HepG2 (cell line): ENCODE data around the gene HSD17B2. TPM values are rescaled to one million over a fixed set of nuclear protein-coding genes. Genes with fewer than 3 reads are reported as not detected.

Experiments
- CEBPG ChIP-seq: IDR thresholded peaks from 2 replicates; pipeline ENCODE4 v1.6.1; 2016
- CREM ChIP-seq, 2 experiments: sonication (generic) in 1 of 2; formaldehyde crosslinking in 1 of 2; IDR thresholded peaks; 2 replicates each; pipeline versions ENCODE4 v1.4.0 to v1.6.1; 2016 to 2020; ENCODE audit warnings: antibody characterized with exemption in 1 of 2, mild to moderate bottlenecking in 1 of 2, missing genetic modification reagents in 1 of 2
- DR1 ChIP-seq: sonication (generic); formaldehyde crosslinking; IDR thresholded peaks from 2 replicates; pipeline ENCODE4 v1.8.0; 2021; ENCODE audit warnings: mild to moderate bottlenecking, missing genetic modification reagents, inconsistent platforms
- FOXK2 ChIP-seq: fragments of 450-650 bp; IDR thresholded peaks from 2 replicates; pipeline ENCODE4 v1.6.1; 2016
- JUN ChIP-seq: sonication (generic); formaldehyde crosslinking; IDR thresholded peaks from 2 replicates; pipeline ENCODE4 v1.4.0; 2020; ENCODE audit warnings: mild to moderate bottlenecking, missing genetic modification reagents
- MTF1 ChIP-seq: sonication (generic); formaldehyde crosslinking; IDR thresholded peaks from 2 replicates; pipeline ENCODE4 v1.5.0; 2020; ENCODE audit warnings: missing genetic modification reagents
- NAIF1 ChIP-seq: sonication (generic); formaldehyde crosslinking; IDR thresholded peaks from 2 replicates; pipeline ENCODE4 v1.5.0; 2020; ENCODE audit warnings: mild to moderate bottlenecking, missing genetic modification reagents, borderline replicate concordance
- NONO ChIP-seq, 2 experiments: fragments of 450-650 bp in 1 of 2; sonication (generic) in 1 of 2; formaldehyde crosslinking in 1 of 2; IDR thresholded peaks in 1 of 2; conservative IDR thresholded peaks in 1 of 2; 2 replicates each; pipeline versions ENCODE4 v1.6.1 to v1.8.0; 2017 to 2022; ENCODE audit warnings: mild to moderate bottlenecking in 1 of 2, missing genetic modification reagents in 1 of 2, moderate library complexity in 1 of 2
- POLR2G ChIP-seq: fragments of 200-400 bp; formaldehyde crosslinking; IDR thresholded peaks from 2 replicates; pipeline ENCODE4 v1.6.1; 2018; ENCODE audit warnings: mild to moderate bottlenecking, low read depth, low read length, moderate library complexity
- PTBP1 ChIP-seq: fragments of 200-400 bp; formaldehyde crosslinking; IDR thresholded peaks from 2 replicates; pipeline ENCODE4 v1.6.1; 2018; ENCODE audit warnings: low read length, low read depth; ENCODE audit not compliant: poor library complexity, severe bottlenecking
- RFX1 ChIP-seq: fragments of 450-650 bp; IDR thresholded peaks from 2 replicates; pipeline ENCODE4 v1.6.1; 2017
- SIX4 ChIP-seq: sonication (generic); formaldehyde crosslinking; IDR thresholded peaks from 2 replicates; pipeline ENCODE4 v1.4.0; 2020; ENCODE audit warnings: missing genetic modification reagents
- ZKSCAN8 ChIP-seq: IDR thresholded peaks from 2 replicates; pipeline ENCODE4 v1.6.1; 2016; ENCODE audit warnings: borderline replicate concordance, missing genetic modification reagents, missing compliant biosample characterization
- ZNF335 ChIP-seq: sonication (generic); formaldehyde crosslinking; IDR thresholded peaks from 2 replicates; pipeline ENCODE4 v1.4.0; 2020; ENCODE audit warnings: missing genetic modification reagents
- ZNF773 ChIP-seq: sonication (generic); formaldehyde crosslinking; IDR thresholded peaks from 2 replicates; pipeline ENCODE4 v1.4.0; 2020; ENCODE audit warnings: missing genetic modification reagents, borderline replicate concordance
- polyA plus RNA-seq, 8 experiments: library from polyadenylated mRNA; depleted of rRNA in 3 of 8; stranded (reverse) in 7 of 8; unstranded in 1 of 8; fragments of >200 nt; fragmentation: Illumina TruSeq in 4 of 8; extraction: Trizol in 4 of 8; gene quantifications; 2 replicates each; pipeline versions ENCODE4 v1.2.1 to v1.2.3, GENCODE V29; 2011 to 2016; ENCODE audit warnings: low read depth in 4 of 8, missing spikeins in 1 of 8, mixed read lengths in 1 of 8; ENCODE audit not compliant: insufficient read depth in 1 of 8
- total RNA-seq, 5 experiments: library from RNA; depleted of rRNA; stranded (reverse); fragments of >200 nt; fragmentation: Illumina TruSeq; extraction: Trizol; gene quantifications; 2 replicates each; pipeline ENCODE4 v1.2.3, GENCODE V29; 2016; ENCODE audit warnings: low read depth in 1 of 5
- TF ChIP-seq, protein P1 (sequence below): sonication (generic); formaldehyde crosslinking; conservative IDR thresholded peaks from 2 replicates; pipeline ENCODE4 v1.4.0; 2020; ENCODE audit warnings: missing genetic modification reagents
- TF ChIP-seq, protein P2 (sequence below): sonication (generic); formaldehyde crosslinking; IDR thresholded peaks from one replicate; pipeline ENCODE4 v1.5.1; 2020; ENCODE audit warnings: mild to moderate bottlenecking, missing genetic modification reagents; ENCODE audit errors: not compliant biosample characterization
- TF ChIP-seq, protein P3 (sequence below): sonication (generic); formaldehyde crosslinking; IDR thresholded peaks from 2 replicates; pipeline ENCODE4 v1.4.0; 2020; ENCODE audit warnings: missing genetic modification reagents
- TF ChIP-seq, protein P4 (sequence below): sonication (generic); formaldehyde crosslinking; IDR thresholded peaks from 2 replicates; pipeline ENCODE4 v1.4.0; 2020; ENCODE audit warnings: missing genetic modification reagents, borderline replicate concordance

Gene HSD17B2
- total and polyA plus RNA-seq, 2 of the 13 experiments (the other 11 are each of a cell fraction or from before 2014, with no cell fraction given): 26.3 to 69.3 TPM

DNA sequence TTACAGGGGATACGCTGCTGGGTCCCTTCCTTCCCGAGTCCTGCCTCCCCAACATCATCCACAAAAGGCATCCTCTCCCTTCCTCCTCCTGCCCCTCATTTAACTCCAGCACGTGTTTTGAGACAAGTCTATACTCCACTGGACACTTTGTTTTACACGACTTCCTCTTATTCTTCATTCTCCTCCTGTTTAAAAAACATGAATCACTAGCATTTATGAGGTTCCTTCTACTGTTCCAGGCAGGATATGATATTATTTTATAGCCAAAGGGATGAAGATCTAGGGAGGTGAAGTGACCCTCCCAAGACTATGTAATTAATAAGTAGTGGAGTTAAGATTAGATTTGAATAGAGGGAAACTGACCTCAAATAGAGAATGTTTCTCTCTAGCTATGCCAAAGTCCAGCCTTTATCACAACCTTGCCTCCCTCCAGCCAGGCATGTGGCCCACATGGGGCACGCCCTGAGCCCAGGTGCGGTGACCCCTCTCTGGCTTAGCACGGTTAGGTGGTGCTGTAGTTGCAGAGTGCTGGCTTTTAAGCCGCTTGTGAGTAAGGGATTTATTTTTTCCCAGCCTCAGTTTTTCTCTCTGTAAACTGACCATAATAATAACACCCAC lies 1.3 kb upstream of the HSD17B2 start (continued):
- 0 out of 2 replicates have a peak, but pooled peaks have one; percentile 5 for TF ChIP-seq CEBPG (CRISPR knock-in tag)
- TF ChIP-seq, protein P1, sequence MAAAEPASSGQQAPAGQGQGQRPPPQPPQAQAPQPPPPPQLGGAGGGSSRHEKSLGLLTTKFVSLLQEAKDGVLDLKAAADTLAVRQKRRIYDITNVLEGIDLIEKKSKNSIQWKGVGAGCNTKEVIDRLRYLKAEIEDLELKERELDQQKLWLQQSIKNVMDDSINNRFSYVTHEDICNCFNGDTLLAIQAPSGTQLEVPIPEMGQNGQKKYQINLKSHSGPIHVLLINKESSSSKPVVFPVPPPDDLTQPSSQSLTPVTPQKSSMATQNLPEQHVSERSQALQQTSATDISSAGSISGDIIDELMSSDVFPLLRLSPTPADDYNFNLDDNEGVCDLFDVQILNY (CRISPR knock-in tag): no peak
- TF ChIP-seq CREM (IDR thresholded peaks at IDR 0.05): no peak
- TF ChIP-seq CREM (CRISPR knock-in tag; IDR thresholded peaks at IDR 0.05): no peak
- TF ChIP-seq ZNF773 (CRISPR knock-in tag): no peak
- TF ChIP-seq ZKSCAN8 (CRISPR knock-in tag): no peak
- no peak for TF ChIP-seq SIX4 (CRISPR knock-in tag)
- TF ChIP-seq, protein P2, sequence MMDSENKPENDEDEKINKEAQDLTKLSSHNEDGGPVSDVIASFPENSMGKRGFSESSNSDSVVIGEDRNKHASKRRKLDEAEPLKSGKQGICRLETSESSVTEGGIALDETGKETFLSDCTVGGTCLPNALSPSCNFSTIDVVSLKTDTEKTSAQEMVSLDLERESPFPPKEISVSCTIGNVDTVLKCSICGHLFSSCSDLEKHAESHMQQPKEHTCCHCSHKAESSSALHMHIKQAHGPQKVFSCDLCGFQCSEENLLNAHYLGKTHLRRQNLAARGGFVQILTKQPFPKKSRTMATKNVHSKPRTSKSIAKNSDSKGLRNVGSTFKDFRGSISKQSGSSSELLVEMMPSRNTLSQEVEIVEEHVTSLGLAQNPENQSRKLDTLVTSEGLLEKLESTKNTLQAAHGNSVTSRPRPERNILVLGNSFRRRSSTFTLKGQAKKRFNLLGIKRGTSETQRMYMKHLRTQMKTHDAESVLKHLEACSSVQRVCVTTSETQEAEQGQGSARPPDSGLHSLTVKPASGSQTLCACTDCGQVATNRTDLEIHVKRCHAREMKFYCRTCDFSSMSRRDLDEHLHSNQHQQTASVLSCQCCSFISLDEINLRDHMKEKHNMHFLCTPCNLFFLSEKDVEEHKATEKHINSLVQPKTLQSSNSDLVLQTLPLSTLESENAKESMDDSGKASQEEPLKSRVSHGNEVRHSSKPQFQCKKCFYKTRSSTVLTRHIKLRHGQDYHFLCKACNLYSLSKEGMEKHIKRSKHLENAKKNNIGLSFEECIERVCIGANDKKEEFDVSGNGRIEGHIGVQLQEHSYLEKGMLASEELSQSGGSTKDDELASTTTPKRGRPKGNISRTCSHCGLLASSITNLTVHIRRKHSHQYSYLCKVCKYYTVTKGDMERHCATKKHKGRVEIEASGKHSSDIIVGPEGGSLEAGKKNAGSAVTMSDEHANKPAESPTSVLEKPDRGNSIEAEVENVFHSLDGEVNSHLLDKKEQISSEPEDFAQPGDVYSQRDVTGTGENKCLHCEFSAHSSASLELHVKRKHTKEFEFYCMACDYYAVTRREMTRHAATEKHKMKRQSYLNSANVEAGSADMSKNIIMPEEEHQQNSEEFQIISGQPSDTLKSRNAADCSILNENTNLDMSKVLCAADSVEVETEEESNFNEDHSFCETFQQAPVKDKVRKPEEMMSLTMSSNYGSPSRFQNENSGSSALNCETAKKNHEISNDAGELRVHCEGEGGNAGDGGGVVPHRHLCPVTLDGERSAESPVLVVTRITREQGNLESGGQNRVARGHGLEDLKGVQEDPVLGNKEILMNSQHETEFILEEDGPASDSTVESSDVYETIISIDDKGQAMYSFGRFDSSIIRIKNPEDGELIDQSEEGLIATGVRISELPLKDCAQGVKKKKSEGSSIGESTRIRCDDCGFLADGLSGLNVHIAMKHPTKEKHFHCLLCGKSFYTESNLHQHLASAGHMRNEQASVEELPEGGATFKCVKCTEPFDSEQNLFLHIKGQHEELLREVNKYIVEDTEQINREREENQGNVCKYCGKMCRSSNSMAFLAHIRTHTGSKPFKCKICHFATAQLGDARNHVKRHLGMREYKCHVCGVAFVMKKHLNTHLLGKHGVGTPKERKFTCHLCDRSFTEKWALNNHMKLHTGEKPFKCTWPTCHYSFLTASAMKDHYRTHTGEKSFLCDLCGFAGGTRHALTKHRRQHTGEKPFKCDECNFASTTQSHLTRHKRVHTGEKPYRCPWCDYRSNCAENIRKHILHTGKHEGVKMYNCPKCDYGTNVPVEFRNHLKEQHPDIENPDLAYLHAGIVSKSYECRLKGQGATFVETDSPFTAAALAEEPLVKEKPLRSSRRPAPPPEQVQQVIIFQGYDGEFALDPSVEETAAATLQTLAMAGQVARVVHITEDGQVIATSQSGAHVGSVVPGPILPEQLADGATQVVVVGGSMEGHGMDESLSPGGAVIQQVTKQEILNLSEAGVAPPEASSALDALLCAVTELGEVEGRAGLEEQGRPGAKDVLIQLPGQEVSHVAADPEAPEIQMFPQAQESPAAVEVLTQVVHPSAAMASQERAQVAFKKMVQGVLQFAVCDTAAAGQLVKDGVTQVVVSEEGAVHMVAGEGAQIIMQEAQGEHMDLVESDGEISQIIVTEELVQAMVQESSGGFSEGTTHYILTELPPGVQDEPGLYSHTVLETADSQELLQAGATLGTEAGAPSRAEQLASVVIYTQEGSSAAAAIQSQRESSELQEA (CRISPR knock-in tag): no peak
- TF ChIP-seq POLR2G: no peak
- no peak for TF ChIP-seq FOXK2
- TF ChIP-seq, protein P3, sequence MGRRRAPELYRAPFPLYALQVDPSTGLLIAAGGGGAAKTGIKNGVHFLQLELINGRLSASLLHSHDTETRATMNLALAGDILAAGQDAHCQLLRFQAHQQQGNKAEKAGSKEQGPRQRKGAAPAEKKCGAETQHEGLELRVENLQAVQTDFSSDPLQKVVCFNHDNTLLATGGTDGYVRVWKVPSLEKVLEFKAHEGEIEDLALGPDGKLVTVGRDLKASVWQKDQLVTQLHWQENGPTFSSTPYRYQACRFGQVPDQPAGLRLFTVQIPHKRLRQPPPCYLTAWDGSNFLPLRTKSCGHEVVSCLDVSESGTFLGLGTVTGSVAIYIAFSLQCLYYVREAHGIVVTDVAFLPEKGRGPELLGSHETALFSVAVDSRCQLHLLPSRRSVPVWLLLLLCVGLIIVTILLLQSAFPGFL (CRISPR knock-in tag): no peak
- TF ChIP-seq NONO (IDR thresholded peaks at IDR 0.05): no peak
- TF ChIP-seq NONO (CRISPR knock-in tag; conservative IDR thresholded peaks at IDR 0.05): no peak
- TF ChIP-seq RFX1: no peak
- no peak for TF ChIP-seq PTBP1
- no peak for TF ChIP-seq JUN (CRISPR knock-in tag)
- TF ChIP-seq DR1 (CRISPR knock-in tag): no peak
- no peak for TF ChIP-seq ZNF335
- TF ChIP-seq, protein P4, sequence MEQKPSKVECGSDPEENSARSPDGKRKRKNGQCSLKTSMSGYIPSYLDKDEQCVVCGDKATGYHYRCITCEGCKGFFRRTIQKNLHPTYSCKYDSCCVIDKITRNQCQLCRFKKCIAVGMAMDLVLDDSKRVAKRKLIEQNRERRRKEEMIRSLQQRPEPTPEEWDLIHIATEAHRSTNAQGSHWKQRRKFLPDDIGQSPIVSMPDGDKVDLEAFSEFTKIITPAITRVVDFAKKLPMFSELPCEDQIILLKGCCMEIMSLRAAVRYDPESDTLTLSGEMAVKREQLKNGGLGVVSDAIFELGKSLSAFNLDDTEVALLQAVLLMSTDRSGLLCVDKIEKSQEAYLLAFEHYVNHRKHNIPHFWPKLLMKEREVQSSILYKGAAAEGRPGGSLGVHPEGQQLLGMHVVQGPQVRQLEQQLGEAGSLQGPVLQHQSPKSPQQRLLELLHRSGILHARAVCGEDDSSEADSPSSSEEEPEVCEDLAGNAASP (CRISPR knock-in tag): no peak
- no peak for TF ChIP-seq MTF1 (CRISPR knock-in tag)
- TF ChIP-seq NAIF1 (CRISPR knock-in tag): no peak
